K562 (cell line): ENCODE results near the gene ALCAM. TPM values are rescaled to one million over a fixed set of nuclear protein-coding genes. Genes with fewer than 3 reads are reported as not detected.

Source experiments
- CHD7 ChIP-seq: fragments of 200-600 bp; sonication (generic); IDR thresholded peaks from one replicate; pipeline ENCODE4 v1.6.1; 2012; ENCODE audit warnings: mild to moderate bottlenecking, low read depth, low read length, inconsistent platforms
- PURB ChIP-seq: sonication (generic); formaldehyde crosslinking; IDR thresholded peaks from 2 replicates; pipeline ENCODE4 v1.9.0; 2021; ENCODE audit warnings: low read depth, mild to moderate bottlenecking, missing genetic modification reagents
- ZNF609 ChIP-seq: sonication (generic); formaldehyde crosslinking; IDR thresholded peaks from 2 replicates; pipeline ENCODE4 v1.8.1; 2023; ENCODE audit warnings: missing genetic modification reagents, mild to moderate bottlenecking, borderline replicate concordance
- polyA plus RNA-seq, 8 experiments: library from polyadenylated mRNA; depleted of rRNA in 4 of 8; stranded (reverse) in 5 of 8; unstranded in 3 of 8; fragments of >200 nt; fragmentation: Nextera tagmentation in 2 of 8; fragmentation: Illumina TruSeq in 1 of 8; extraction: Ambion mirVana in 2 of 8; extraction: Trizol in 1 of 8; gene quantifications; 2 replicates each; pipeline versions ENCODE4 v1.2.1 to v1.2.3, GENCODE V29; 2011 to 2014; ENCODE audit warnings: inconsistent platforms in 1 of 8, missing spikeins in 1 of 8
- total RNA-seq, 7 experiments: library from RNA; depleted of rRNA in 6 of 7; stranded (reverse); fragments of >200 nt in 6 of 7; fragmentation: Illumina TruSeq in 2 of 7; extraction: Trizol in 2 of 7; gene quantifications; 2 replicates each; pipeline versions ENCODE4 v1.2.1 to v1.2.3, GENCODE V29; 2011 to 2021; ENCODE audit warnings: low replicate concordance in 1 of 7
- TF ChIP-seq, protein P1 (sequence below): IDR thresholded peaks from 2 replicates; pipeline ENCODE4 v1.6.1; 2011; ENCODE audit not compliant: insufficient read length; ENCODE audit errors: extremely low read depth

ALCAM gene
- total and polyA plus RNA-seq, 9 of the 15 experiments (the other 6 are each of a cell fraction or from before 2014, with no cell fraction given), result 0.03 to 0.98 (median 0.14) TPM; not detected in 1

DNA sequence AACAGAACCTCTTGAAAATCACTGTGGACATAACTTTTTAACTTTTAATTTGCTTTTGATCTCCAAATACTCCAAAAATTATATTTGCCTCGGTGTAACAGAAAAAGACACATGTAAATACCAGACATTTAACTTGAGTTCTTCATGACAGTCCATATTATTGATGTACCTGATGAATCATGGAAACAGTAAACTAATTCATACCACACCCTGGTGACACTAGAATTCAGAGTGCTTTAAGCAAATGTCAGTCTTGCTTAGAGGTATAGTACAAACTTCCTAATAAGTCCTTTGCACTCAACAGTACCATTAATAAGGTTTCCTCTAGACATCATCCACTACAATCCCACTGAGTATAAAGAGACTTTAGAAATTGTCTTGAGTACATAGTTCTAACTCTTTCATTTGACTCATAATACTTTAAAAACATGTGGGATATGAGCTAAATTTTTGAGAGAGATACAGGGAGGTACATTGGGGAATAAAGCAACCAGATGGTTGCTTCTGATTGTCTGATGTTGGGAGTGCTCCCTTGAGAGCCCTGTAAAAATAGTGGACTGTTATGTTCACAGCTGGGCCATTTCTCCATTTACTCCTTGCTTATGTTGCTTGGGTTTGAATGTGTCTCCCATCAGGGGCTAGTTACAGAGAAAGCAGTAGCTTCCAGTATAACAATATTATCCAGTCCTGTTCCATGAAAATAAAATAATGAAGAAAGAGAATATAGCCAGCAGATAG is 175.7 kb downstream of the ALCAM start (continued):
- no peak for TF ChIP-seq ZNF609 (CRISPR knock-in tag)
- TF ChIP-seq CHD7, result no peak
- no peak for TF ChIP-seq PURB
- TF ChIP-seq, protein P1, sequence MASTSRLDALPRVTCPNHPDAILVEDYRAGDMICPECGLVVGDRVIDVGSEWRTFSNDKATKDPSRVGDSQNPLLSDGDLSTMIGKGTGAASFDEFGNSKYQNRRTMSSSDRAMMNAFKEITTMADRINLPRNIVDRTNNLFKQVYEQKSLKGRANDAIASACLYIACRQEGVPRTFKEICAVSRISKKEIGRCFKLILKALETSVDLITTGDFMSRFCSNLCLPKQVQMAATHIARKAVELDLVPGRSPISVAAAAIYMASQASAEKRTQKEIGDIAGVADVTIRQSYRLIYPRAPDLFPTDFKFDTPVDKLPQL, result no peak
- TF ChIP-seq, all 486 proteins: peak for 0
